Left ventricle myocardium inferior (tissue), 1 donor: ENCODE measurements around the gene NPTXR. TPM values are rescaled to one million over a fixed set of nuclear protein-coding genes. Genes with fewer than 3 reads are reported as not detected.
"Not testable (repeated sequence)": the region's sequence is repeated elsewhere in the genome, so short reads cannot be mapped to it uniquely, and the experiment has no call there.

Experiments used
- DNase-seq: peaks from one replicate; pipeline ENCODE4 v3.0.0-alpha.2; 2020
- H3K27ac ChIP-seq: fragments of 200-600 bp; replicated peaks from 2 replicates; pipeline ENCODE4 v1.8.0; 2021
- H3K27me3 ChIP-seq: fragments of 200-600 bp; 2 replicates; pipeline ENCODE4 v1.8.0; 2021; ENCODE audit warnings: low read depth
- H3K36me3 ChIP-seq: fragments of 200-600 bp; 2 replicates; pipeline ENCODE4 v1.8.0; 2021
- H3K4me1 ChIP-seq: fragments of 200-600 bp; 2 replicates; pipeline ENCODE4 v1.8.0; 2021
- H3K4me3 ChIP-seq: fragments of 200-600 bp; 2 replicates; pipeline ENCODE4 v1.8.0; 2021; ENCODE audit warnings: mild to moderate bottlenecking, moderate library complexity
- H3K9me3 ChIP-seq: fragments of 200-600 bp; replicated peaks from 2 replicates; pipeline ENCODE4 v1.8.0; 2021
- CTCF ChIP-seq: fragments of 200-600 bp; IDR thresholded peaks from 2 replicates; pipeline ENCODE4 v1.8.0; 2021; ENCODE audit warnings: antibody characterized with exemption, mild to moderate bottlenecking, borderline replicate concordance
- intact Hi-C: fragments of 100-400 bp; cut with micrococcal nuclease; formaldehyde crosslinking; loops from one replicate; pipeline ENCODE4 v1.11.0; 2022
- total RNA-seq: library from RNA; stranded (reverse); fragmentation: NEBNext Ultra II Directional; extraction: Animal tissue kit (Norgen Biotek cat#: 25700); gene quantifications from one replicate; pipeline ENCODE4 v1.2.1, GENCODE V29; 2021
- donor health status: DM: no; HTN: yes; CAD: no; lungs with severe emphysema.

Gene NPTXR
- total RNA-seq, 1 donor from 2014 or later: 23.3 TPM

- H3K27me3 ChIP-seq: peaks cover 4% of the 10 kb centered on the region
- H3K4me3 ChIP-seq: no peak overlapping the region
- intact Hi-C loops: no loop called here
- H3K27ac ChIP-seq: no peak overlapping the region
- H3K4me1 ChIP-seq: no peaks in the 10 kb centered on the region
- DNase-seq: no peak
- peaks cover 16% of the 10 kb centered on the region for H3K9me3 ChIP-seq
- no peak for TF ChIP-seq CTCF
- H3K36me3 ChIP-seq: no peaks in the 10 kb centered on the region
Measured at GRCh38 chr22:38811241-38811640, 32.6 kb downstream of the NPTXR start.

- H3K27ac ChIP-seq, H3K27me3 ChIP-seq, H3K36me3 ChIP-seq, H3K4me3 ChIP-seq, DNase-seq, H3K4me1 ChIP-seq, intact Hi-C loops: not testable (repeated sequence)
- H3K9me3 ChIP-seq: peaks cover 10% of the 10 kb centered on the region
- TF ChIP-seq CTCF: peak; percentile 15
Measured at GRCh38 chr22:38805041-38805593, 38.7 kb downstream of the NPTXR start.

GRCh38 chr22:38802671-38803121 is 41.1 kb downstream of the NPTXR start:
- H3K36me3 ChIP-seq: no peaks in the 10 kb centered on the region
- intact Hi-C loops: no loop called here
- TF ChIP-seq CTCF: no peak
- H3K4me1 ChIP-seq: peaks cover 7% of the 10 kb centered on the region
- DNase-seq: no peak
- no peaks in the 10 kb centered on the region for H3K27me3 ChIP-seq
- H3K4me3 ChIP-seq: no peak overlapping the region
- peaks cover 5% of the 10 kb centered on the region for H3K9me3 ChIP-seq
- peak overlapping the region; percentile 23 for H3K27ac ChIP-seq

- no peaks in the 10 kb centered on the region for H3K36me3 ChIP-seq
- H3K4me1 ChIP-seq: peaks cover 9% of the 10 kb centered on the region
- H3K9me3 ChIP-seq: peaks cover 5% of the 10 kb centered on the region
- H3K27me3 ChIP-seq: no peaks in the 10 kb centered on the region
- intact Hi-C loops: no loop called here
- H3K4me3 ChIP-seq: no peak overlapping the region
- H3K27ac ChIP-seq: no peak overlapping the region
- TF ChIP-seq CTCF: no peak
- DNase-seq: no peak
Measured at GRCh38 chr22:38799265-38800002, 44.4 kb downstream of the NPTXR start.

- no peaks in the 10 kb centered on the region for H3K27me3 ChIP-seq
- H3K9me3 ChIP-seq: peaks cover 5% of the 10 kb centered on the region
- DNase-seq: no peak
- H3K27ac ChIP-seq: no peak overlapping the region
- no peaks in the 10 kb centered on the region for H3K36me3 ChIP-seq
- H3K4me3 ChIP-seq: no peak overlapping the region
- peaks cover 17% of the 10 kb centered on the region for H3K4me1 ChIP-seq
- no peak for TF ChIP-seq CTCF
- intact Hi-C loops: no loop called here
Measured at GRCh38 chr22:38798496-38798895, 45.3 kb downstream of the NPTXR start.
